ENCODE results near the gene PI4KB. TPM values are rescaled to one million over a fixed set of nuclear protein-coding genes. Genes with fewer than 3 reads are reported as not detected.

The PI4KB gene
- 18.6 and 19.5 TPM in 2 replicates for total RNA-seq (2016; rRNA removed; fragmentation: Illumina TruSeq; extraction: Trizol)
- 7.7 and 8.5 TPM in 2 replicates for total RNA-seq (2016; cell fraction: cytosol; rRNA removed; fragmentation: Illumina TruSeq; extraction: Trizol; ENCODE audit: low read depth)
- 18.7 and 20.1 TPM in 2 replicates for total RNA-seq (2016; cell fraction: insoluble cytoplasmic fraction; rRNA removed; fragmentation: Illumina TruSeq; extraction: Trizol)
- 16.6 and 17.9 TPM in 2 replicates for total RNA-seq (2016; cell fraction: membrane; rRNA removed; fragmentation: Illumina TruSeq; extraction: Trizol)
- 17.8 and 19.5 TPM in 2 replicates for total RNA-seq (2016; cell fraction: nucleus; rRNA removed; fragmentation: Illumina TruSeq; extraction: Trizol)
- polyA plus RNA-seq (2011; rRNA removed) = 29.3 and 32.6 TPM in 2 replicates
- polyA plus RNA-seq (2011; cell fraction: cytosol; rRNA removed) = 25.3 and 25.8 TPM in 2 replicates
- 36.5 and 43.7 TPM in 2 replicates for polyA plus RNA-seq (2011; cell fraction: nucleus; rRNA removed)
- 12.6 and 16.2 TPM in 2 replicates for polyA plus RNA-seq (2012)
- polyA plus RNA-seq (2016; cell fraction: cytosol; fragmentation: Illumina TruSeq; extraction: Trizol; ENCODE audit: low read depth) = 3.9 and 4.4 TPM in 2 replicates
- 19.7 and 20.5 TPM in 2 replicates for polyA plus RNA-seq (2016; cell fraction: insoluble cytoplasmic fraction; fragmentation: Illumina TruSeq; extraction: Trizol; ENCODE audit: low read depth)
- 11.0 and 12.5 TPM in 2 replicates for polyA plus RNA-seq (2016; cell fraction: membrane; fragmentation: Illumina TruSeq; extraction: Trizol; ENCODE audit: low read depth)
- polyA plus RNA-seq (2016; cell fraction: nucleus; fragmentation: Illumina TruSeq; extraction: Trizol; ENCODE audit: insufficient read depth, low read depth) = 31.3 and 33.3 TPM in 2 replicates
- 58.3 and 156 TPM in 2 replicates for polyA minus RNA-seq (2011; rRNA and poly(A)+ RNA removed; ENCODE audit: low replicate concordance)
- polyA minus RNA-seq (2011; cell fraction: cytosol; rRNA and poly(A)+ RNA removed) = 14.8 and 17.7 TPM in 2 replicates
- 29.6 and 32.7 TPM in 2 replicates for polyA minus RNA-seq (2011; cell fraction: nucleus; rRNA and poly(A)+ RNA removed)
- Bru-seq, nascent RNA = percentile 63 among the genes with signal in this experiment
- percentile 70 among the genes with signal in this experiment for BruChase-seq, experiment 1, labeled RNA remaining after a 6-hour chase
- BruChase-seq, experiment 2, labeled RNA remaining after a 2-hour chase = percentile 68 among the genes with signal in this experiment
- long read RNA-seq, experiment 1, partial matches to known transcripts = 8 of 16 reads
- long read RNA-seq, experiment 1, other reads (novel, unspliced or antisense) = 4 of 16 reads
- long read RNA-seq, experiment 2, transcript PI4KB-203 (11 exons, 3,934 nt) = major isoform, 13 of 62 reads
- long read RNA-seq, experiment 2, partial matches to known transcripts = 20 of 62 reads
- long read RNA-seq, experiment 2, other reads (novel, unspliced or antisense) = 25 of 62 reads

GRCh38 chr1:151327223-151327902, at the start of gene PI4KB:
Gene PI4KB, minus strand, starts transcription at chr1:151327416. Its CDS starts 10,935 bp downstream, at chr1:151316481.
- H3K79me2 ChIP-seq (ENCODE audit: insufficient read depth, low read length) = peaks cover 18% of the 10 kb centered on the region
- peak within 1 kb of the TSS; percentile 93 for H3K27ac ChIP-seq (ENCODE audit: extremely low read length, insufficient read depth, low read length)
- H3K9me3 ChIP-seq (ENCODE audit: low read length) = no peaks in the 10 kb centered on the region
- peak within 1 kb of the TSS; percentile 78 to 82 (median 79) for H3K4me3 ChIP-seq (replicated peaks in 1 of 3; ENCODE audit: insufficient read depth in 1 of 3, low read depth in 2 of 3, low read length in 3 of 3)
- FAIRE-seq (peak; percentile 46), DNase-seq (ENCODE audit: low spot score) (peak; percentile 97), ATAC-seq (peak; percentile 92)
- in situ Hi-C loops (cut with HindIII; ENCODE audit: extremely low pct_ligation_motif_present, low pct_unique_long_range_greater_than_20kb) = no loop called here
- no TSS peak for BruUV-seq (replicated peaks)
- H3K36me3 ChIP-seq (replicated peaks in 1 of 2; ENCODE audit: control insufficient read depth in 1 of 2, insufficient read depth in 2 of 2, low read length in 2 of 2) = peaks cover 2 to 3% of the 10 kb centered on the region in 2 experiments; a peak in 2 of 5 replicates
- intact Hi-C loops (cut with micrococcal nuclease; ENCODE audit: unreplicated experiment) = loop anchor here (1.0 kb wide), 1 partner anchor 46 kb away; no protein-coding TSS in a partner anchor
- H3K27me3 ChIP-seq (ENCODE audit: control insufficient read depth in 1 of 2, insufficient read depth in 2 of 2, low read length in 2 of 2) = no peaks in the 10 kb centered on the region; a peak in 1 of 5 replicates
- H2AFZ ChIP-seq (ENCODE audit: low read length) = peak within 1 kb of the TSS; percentile 82
- ChIA-PET POLR2A (interaction anchor here (0.6 to 2.5 kb wide), 20 partner anchors 9 to 630 kb away, joined by 3 to 21 read pairs (median 5); partner anchors contain the start of genes GOLPH3L, POGZ, PSMB4 and RFX5), CTCF (ENCODE audit: low intra/inter-chr PET ratio, low total read pairs) (no interaction called here)
- H3K4me1 ChIP-seq (ENCODE audit: insufficient read depth, low read length) = peaks cover 33% of the 10 kb centered on the region
- peak within 1 kb of the TSS; percentile 92 for H3K4me2 ChIP-seq (ENCODE audit: low read depth, low read length)
- no peaks in the 10 kb centered on the region for H4K20me1 ChIP-seq (ENCODE audit: insufficient read depth, low read length)
- under 1% methylated on average over 25 of the region's 40 CpGs for WGBS (ENCODE audit: low lambda C conversion rate)
- peak within 1 kb of the TSS; percentile 87 for H3K9ac ChIP-seq (ENCODE audit: insufficient read depth, low read depth, low read length)
- peak; percentile 66; the same call in 1 of the 2 replicates for TF ChIP-seq GABPB1 (CRISPR knock-in tag; IDR thresholded peaks at IDR 0.05)
- no peak for TF ChIP-seq ZNF407 (CRISPR knock-in tag; IDR thresholded peaks at IDR 0.05; ENCODE audit: not compliant biosample characterization)
- TF ChIP-seq GLI4 (CRISPR knock-in tag; IDR thresholded peaks at IDR 0.05; ENCODE audit: borderline replicate concordance) = 0 out of 2 replicates have a peak, but pooled peaks have one; percentile 24
- no peak for TF ChIP-seq SKIL (CRISPR knock-in tag; IDR thresholded peaks at IDR 0.05; ENCODE audit: borderline replicate concordance)

Measured in HepG2 (cell line).